Activated gamma-delta T cell treated with anti-CD3 and anti-CD28 coated beads, Interleukin-2, amount 50 U/mL, for 16 hours (primary cell): ENCODE data around the gene THG1L.
"Not testable (repeated sequence)": the region's sequence is repeated elsewhere in the genome, so short reads cannot be mapped to it uniquely, and the experiment has no call there.

Experiments used
- DNase-seq: peaks from one replicate; pipeline ENCODE4 v3.0.0-alpha.2; 2020; ENCODE audit warnings: low read depth

Gene THG1L

DNA sequence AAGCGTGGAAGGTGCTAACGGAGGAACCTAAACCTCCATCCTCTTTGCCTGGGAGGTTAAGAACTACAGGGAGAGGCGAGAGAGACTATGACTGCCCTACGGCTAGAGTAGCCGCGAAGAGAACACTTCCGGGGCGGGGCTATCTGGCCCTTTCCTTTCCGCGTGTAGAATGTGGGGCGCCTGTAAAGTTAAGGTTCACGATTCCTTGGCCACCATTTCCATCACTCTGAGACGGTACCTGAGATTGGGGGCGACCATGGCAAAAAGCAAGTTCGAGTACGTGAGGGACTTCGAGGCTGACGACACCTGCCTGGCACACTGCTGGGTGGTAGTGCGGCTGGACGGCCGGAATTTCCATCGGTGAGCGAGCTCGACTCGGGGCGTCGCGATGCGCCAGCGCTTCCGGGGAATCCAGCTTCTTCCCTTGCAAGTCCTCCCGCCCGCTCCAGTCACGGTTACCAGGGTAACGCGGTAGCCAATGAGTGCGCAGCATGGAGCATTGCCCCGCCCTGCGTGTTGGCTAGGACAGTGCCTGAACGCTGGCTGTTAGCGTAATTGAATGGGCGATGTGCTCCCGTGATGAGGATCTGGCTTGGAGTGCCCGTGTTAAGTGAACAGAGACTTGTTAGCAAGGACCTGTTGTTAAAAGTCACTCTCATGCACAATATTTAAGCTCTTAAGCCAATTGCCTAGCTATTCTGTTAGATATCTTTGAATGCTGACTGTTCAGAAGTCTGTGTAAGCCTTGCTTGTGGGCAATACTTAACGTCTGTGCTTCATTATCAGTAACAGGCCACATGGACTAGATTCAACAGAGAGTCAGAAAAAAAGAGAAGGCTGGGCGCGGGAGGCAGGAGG is at the start of gene THG1L:
TSS of gene THG1L (plus strand) at position 149 of the 858 bp plus-strand sequence. CDS start at position 170, 21 bp downstream.
- DNase-seq, result peak; percentile 97

DNA sequence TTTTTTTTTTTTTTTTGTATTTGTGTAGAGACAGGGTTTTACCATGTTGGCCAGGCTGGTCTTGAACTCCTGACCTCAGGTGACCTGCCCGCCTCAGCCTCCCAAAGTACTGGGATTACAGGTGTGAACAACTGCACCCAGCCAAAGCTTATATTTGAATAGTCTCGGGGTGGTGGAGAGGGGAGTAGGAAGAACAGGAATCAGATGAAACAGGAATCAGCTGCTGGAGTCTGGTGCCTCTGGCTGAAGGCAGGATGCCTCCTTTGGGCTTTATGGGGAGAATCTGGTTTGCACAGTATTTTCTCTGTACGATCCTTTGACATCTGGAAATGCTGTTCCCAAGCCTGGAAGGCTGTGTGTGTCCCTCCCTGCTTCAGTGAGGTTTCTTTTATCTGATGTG is 49.0 kb upstream of the THG1L start:
- DNase-seq, result no peak

DNA sequence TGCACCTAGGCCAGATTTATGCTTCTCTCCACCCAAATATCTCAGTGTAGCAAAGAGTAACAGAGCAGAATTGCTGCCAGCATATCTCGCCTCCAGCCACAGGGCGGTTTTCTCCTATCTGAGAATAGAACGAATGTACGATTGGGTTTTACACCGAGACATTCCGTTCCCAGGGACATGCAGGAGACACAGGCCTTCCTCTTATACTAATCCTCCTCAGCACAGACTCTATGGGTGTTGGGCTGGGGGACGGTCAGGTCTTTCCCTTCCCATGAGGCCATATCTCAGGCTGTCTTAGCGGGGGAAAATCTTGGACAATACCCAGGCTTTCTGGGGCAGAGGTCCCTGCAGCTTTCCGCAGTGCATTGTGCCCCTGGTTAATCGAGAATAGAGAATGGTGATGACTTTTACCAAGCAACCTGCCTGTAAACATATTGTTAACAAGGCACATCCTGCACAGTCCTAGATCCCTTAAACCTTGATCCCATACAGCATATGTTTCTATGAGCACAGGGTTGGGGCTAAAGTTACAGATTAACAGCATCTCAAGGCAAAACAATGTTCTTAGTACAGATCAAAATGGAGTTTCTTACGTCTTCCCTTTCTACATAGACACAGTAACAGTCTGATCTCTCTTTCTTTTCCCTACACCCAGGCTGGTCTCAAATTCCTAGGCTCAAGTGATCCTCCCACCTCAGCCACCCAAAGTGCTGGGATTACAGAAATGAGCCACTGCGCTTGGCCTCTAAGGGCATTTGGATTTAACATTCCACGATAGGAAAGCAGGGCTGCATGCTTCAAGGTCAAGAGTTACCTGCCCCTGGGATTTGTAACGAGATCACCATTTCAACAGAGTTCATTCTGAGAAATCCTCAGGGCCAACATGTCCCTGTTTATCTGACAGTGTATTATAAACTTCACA is 44.7 kb upstream of the THG1L start:
- not testable (repeated sequence) for DNase-seq

DNA sequence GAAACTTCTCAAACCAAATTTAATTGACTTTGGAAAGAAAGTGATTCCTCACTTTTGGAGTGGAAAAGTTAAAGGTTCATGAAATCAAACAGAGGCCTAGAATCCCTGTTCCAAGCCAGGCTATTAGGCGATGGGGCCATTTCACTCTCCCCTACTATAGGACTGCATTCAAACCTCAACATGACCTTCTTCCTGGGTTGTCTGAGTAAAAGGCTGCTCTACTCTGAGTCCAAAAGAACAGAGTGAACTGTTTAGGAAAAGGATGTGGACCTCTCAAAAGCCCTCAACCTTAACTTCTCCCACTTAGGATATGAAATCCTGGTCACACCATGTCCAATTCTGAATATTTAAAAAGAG is 44.0 kb upstream of the THG1L start:
- DNase-seq, result no peak

DNA sequence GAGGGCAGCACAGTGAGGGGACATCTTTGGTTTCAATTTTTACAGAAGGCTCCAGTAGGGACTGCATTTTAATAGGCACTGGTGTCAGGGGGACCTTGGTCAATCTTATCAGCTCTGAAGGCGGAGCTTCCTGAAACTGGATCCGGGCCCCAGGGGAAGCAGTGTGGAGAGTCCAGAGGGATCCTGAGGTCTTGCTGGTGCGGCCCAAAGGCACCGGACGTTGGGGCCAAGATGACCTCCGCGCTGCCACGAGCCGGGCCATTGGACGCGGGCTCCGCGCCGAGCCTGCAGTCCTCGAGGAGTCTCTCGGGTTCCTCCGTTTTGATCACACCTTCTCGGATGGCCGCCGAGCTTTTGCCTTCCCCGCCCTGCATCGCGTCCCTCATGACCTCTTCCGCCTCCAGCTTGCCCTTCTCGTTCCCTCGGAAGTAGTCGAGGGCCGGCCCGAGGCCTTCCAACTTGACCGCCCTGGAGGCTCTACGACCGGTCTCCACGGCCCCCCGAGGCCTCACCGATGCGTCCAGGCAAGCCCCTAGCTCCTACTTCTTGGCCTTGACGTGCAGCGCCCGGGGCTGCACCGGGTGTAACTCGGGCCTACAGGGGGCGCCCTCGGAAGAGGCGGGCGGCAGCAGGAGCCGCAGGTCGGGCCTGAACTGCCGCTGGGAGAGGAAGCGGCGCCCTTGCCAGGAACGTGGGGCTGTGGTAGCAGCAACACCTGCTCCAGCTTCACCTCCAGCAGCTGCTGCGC is 41.1 kb upstream of the THG1L start:
- DNase-seq, result no peak

DNA sequence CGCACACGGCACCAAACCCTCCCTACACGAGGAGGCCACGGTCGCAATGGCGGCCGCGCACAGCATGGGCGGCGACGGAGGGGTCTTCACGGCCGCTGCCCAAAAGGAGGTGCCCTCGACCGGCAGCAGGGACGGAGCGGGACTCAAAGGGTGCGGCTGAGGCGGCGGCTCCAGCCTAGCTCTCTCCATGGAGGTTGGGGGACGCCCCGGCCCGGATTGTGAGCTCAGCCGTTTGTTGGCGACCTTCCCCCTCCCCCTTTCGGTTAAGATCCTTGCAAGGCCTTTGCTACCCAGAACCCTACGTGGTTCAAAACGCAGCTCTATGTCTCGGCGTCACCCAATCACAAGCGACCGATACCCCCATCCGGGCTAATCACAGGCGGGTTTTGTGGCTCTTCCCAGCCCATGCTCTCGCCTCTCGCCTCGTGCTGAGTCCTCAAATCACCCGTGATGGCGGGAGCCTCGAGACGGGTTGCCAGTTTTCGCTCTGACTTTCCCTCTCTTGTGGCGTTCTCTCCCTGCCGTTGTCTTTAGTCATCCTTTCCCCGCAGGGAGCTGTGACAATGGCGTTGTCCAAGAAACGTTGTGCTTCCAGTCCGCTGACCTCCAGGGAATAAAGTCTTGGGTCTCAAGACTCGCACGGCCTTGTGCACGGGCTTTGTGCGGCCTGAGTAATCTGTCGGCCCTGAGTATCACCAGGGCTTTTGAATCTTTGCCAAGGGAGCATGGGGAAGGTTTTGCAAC is 40.4 kb upstream of the THG1L start:
- no peak for DNase-seq

DNA sequence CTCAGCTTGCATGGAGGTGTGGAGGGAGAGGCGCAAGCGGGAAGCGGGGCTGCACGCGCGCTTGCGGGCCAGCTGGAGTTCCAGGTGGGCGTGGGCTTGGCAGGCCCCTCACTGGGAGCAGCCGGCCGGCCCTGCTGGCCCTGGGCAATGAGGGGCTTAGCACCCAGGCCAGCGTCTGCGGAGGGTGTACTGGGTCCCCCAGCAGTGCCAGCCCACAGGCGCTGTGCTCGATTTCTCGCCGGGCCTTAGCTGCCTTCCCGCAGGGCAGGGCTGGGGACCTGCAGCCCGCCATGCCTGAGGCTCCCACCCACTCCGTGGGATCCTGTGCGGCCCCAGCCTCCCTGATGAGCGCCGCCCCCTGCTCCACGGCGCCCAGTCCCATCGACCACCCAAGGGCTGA is 37.4 kb upstream of the THG1L start:
- not testable (repeated sequence) for DNase-seq

DNA sequence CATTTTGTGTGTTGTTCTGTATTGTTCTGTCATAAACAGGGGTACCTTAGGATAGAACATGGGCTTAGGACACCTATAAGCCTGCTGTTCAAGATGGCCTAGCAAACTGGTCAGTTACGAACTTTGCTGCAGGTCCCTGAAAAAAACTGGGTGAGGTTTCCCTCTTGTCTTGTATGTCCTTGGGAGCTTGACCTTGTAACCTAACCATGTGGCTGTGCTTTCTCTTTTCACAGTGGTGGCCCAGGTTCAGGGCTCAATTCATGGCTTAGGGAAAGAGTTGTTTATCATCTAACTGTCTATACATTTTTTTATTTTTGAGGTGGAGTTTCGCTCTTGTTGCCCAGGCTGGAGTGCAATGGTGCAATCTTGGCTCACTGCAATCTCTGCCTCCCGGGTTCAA is 35.1 kb upstream of the THG1L start:
- DNase-seq, result not testable (repeated sequence)

DNA sequence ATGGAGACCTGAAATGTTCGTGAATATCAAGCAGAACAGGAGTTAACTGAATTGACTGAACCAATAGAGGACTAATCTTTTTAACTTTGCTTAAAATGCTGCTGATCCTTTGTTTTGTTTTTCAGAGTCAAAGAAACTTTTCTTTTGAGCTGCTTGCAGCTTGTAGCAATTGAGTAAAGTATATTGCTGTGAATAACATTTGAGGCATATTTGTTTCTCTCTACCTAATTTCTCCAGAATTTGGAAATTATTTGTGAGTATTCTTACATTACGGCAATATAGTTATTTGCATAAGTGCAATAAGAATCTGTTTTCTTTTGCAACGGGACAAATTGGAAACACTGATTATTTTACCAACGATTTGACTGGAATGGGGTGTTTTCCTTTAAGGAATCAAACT is 32.5 kb upstream of the THG1L start:
- DNase-seq, result not testable (repeated sequence)

DNA sequence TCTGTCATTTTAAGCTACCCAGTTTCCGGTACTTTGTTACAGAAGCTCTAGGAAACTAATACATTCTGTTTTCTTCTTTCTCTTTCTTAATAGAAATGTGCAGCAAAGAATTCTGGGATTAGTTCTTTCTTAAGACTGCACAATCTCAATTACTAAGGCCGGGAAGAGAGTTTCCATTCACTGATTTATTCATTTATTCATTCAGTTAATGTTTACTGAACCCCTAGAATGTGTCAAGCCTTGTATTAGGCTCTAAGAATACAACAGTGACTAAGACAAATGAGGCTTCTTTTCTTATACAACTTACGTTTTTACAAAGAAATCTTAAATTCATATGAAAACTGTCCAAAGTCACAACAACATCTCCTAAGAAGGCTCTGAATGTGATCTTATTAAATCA is 27.5 kb upstream of the THG1L start:
- DNase-seq, result no peak

DNA sequence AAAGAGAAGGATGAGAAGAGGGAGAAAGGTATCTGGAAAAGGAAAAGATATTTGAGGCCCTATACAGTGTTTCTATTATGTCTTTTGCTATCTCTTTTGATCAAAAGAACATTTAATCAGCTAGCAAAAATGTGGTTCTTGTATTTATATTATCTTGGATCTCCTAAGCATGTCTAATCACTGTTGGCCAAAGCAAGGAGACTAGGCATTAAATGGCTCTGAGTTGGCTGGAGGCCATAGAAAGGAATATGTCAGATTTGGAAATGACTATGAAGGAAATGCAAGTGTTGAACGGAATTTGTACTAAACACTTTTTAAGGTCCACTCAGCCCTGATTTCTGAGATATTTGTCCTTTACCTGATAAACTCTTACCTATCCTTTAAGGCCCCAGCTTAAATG is 22.4 kb upstream of the THG1L start:
- no peak for DNase-seq

DNA sequence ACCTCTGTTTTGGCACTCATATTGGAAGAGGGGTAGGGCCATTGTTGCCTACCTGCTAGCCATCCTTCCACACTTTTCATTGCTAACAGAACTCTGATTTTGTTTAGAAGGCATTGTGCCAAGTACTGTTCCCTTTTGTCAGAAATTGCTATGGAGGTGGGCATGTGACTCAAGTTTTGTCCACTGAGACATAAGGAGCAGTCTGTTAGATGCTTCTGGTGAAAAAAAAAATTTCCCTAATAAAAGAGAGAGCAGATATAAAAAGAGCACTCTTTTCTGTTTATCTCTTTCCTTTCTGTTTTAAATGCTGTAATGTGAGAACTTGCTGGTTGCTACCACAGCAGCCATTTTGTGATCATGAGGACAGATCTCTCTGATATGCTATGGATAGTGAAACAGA is 21.9 kb upstream of the THG1L start:
- no peak for DNase-seq

DNA sequence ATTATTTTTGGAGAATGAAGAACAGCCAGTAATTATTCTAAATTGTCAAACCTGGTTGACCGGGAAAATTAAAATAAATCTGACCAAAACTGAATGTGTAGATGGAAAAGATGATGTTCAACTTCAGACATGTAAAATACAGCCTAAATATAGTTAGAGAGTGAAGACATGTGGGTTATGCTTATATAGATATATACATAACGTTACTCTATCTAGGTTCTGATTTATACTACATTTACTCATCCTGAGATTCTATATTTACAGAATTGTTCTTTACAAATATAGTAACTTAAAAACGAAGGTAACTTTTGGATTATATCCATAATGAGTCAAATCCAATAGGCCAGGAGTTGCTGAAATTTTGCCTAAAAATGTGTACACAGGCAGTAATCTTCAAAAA is 20.8 kb upstream of the THG1L start:
- DNase-seq, result no peak

DNA sequence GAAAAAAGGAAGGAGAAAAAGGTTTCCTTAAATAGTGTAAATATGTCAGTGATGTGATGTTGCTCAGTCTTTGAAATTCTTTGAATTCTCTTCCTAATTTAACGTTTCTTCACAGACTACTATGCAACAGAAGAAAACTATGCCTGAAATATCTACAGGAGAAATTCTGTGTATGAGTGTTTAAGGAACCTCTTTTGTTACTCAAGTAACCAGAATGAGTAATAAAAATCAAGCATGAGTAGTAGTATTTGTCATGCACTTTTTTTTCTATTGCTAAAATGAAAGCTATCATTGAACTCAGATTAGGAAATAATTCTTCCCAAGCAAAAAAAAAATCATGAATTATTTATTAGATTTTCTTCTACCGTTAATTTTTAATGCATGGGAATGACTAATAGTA is 20.3 kb upstream of the THG1L start:
- DNase-seq, result no peak

DNA sequence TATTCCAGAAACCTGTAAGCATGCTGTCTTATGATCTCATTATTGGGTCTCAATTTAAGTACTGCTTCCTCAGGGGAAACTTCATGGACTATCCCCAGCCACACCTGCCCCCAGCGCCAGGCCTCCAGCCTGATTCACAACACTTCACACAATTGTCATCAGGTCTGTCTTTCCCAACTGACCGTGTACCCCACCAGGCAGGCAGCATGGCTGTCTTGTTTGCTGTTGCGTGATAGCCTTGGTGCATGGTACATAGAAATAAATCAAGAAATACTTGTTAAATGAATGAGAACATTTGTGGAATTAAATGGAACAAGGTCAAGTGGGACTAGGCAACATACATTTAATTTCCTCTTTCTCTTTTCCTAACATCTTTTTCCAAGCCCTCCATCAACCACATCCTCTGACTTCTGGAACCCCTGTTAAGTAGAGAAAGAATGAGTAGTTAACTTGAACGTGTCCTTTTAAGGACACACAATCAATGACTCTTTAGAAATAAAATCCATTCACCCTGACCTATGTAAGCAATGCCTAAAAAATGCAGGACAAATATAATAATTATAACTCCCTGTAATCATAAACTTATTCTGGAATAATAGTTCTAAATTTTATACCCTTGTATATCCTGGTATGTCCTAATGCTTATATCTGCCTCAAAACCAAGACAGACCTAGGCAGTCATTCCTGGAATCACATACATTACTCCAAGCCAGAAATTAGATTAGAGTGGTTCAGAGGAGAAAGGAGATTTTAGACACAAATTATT is 17.2 kb upstream of the THG1L start:
- no peak for DNase-seq

DNA sequence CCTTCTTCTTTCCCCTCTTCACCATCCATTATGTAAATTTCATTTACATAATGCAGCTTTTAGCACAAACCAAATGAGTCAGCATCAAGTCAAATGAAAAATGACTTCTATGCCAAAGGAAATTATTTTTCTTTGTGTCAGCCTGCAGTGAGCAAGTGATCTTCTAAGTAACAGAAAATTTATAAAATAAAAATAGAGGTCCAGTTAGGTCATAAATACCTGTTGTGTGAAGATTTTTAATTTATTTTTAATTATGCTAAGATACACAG is 16.7 kb upstream of the THG1L start:
- no peak for DNase-seq

DNA sequence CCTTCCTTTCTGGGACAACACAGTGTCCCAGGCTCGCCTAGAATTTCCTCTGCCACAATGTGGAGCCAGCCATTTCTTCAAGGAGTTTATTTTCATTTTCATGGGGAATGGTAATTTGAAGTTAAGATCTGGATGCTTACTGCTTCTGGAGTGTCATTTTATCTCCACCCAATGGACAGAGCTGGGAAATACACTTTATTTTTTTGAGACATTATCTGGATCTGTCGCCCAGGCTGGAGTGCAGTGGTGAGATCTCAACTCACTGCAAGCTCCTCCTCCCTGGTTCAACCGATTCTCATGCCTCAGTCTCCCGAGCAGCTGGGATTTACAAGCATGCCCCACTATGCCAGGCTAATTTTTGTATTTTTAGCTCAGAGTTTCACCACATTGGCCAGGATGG is 12.7 kb upstream of the THG1L start:
- DNase-seq, result no peak

DNA sequence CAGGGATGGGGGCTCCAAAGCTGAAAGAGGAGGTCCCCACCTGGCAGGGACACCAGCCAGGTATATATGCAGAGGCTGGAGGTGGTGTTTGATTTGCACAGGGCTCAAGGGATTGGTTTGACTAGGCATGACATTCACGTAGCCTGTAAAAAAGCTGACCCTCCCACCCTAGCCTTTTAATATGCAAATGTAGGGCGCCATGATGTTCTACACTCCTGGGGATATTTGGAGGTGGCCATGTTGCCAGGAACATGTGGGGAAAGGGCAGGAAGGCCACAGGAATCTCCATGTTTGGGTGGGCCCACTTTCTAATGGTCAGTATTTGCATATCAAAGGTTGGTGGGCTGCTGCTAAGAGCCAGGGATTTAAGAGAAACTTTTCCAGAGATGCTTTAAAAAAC is 12.0 kb upstream of the THG1L start:
- no peak for DNase-seq

DNA sequence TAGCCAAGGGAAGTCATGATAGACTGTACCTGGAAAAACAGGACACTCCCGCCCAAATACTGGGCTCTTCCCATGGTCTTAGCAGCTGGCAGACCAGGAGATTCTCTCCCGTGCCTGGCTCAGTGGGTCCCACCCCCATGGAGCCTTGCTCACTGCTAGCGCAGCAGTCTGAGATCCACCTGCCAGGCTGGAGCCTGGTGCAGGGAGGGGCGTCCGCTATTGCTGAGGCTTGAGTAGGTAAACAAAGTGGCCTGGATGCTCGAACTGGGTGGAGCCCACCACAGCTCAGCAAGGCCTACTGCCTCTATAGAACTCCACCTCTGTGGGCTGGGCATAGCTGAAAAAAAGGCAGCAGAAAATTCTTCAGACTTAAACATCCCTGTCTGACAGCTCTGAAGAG is 10.1 kb upstream of the THG1L start:
- no peak for DNase-seq

DNA sequence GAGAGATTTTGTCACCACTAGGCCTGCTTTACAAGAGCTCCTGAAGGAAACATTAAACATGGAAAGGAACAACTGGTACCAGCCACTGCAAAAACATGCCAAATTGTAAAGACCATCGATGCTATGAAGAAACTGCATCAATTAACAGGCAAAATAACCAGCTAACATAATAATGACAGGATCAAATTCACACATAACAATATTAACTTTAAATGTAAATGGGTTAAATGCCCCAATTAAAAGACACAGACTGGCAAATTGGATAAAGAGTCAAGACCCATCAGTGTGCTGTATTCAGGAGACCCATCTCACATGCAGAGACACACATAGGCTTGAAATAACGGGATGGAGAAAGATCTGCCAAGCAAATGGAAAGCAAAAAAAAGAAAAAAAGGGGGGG is 8.3 kb upstream of the THG1L start:
- DNase-seq, result not testable (repeated sequence)

DNA sequence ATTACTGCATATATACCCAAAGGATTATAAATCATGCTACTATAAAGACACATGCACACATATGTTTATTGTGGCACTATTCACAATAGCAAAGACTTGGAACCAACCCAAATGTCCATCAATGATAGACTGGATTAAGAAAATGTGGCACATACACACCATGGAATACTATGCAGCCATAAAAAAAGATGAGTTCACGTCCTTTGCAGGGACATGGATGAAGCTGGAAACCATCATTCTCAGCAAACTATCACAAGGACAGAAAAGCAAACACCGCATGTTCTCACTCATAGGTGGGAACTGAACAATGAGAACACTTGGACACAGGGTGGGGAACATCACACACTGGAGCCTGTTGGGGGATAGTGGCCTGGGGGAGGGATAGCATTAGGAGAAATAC is 4.6 kb upstream of the THG1L start:
- not testable (repeated sequence) for DNase-seq
